Activated T-cell treated with anti-CD3 and anti-CD28 coated beads, Interleukin-2, amount 50 U/mL, for 4 hours (primary cell): ENCODE data around the gene TEX44. TPM values are rescaled to one million over a fixed set of nuclear protein-coding genes. Genes with fewer than 3 reads are reported as not detected.
A peak's percentile ranks its signal among the peaks of the same experiment; 100 is the strongest.

Source experiments
- ATAC-seq, 2 donors: fragments of 200-7000 bp; cut with Tn5 transposase; one replicate each; pipeline ENCODE4 v1.10.0; 2021
- DNase-seq: peaks from one replicate; pipeline ENCODE4 v3.0.0-alpha.2; 2020
- H3K27me3 Mint-ChIP-seq: one replicate; pipeline ENCODE4 v1.8.0; 2021; ENCODE audit warnings: low read depth, mixed read lengths
- H3K36me3 Mint-ChIP-seq: one replicate; pipeline ENCODE4 v1.8.0; 2022; ENCODE audit warnings: mixed read lengths; ENCODE audit not compliant: insufficient read depth
- H3K4me1 Mint-ChIP-seq: one replicate; pipeline ENCODE4 v1.8.0; 2021; ENCODE audit warnings: low read depth, mixed read lengths
- H3K4me3 Mint-ChIP-seq: one replicate; pipeline ENCODE4 v1.8.0; 2021; ENCODE audit warnings: mild to moderate bottlenecking, moderate library complexity, mixed read lengths
- H3K9me3 Mint-ChIP-seq: one replicate; pipeline ENCODE4 v1.8.0; 2021; ENCODE audit warnings: mixed read lengths
- total RNA-seq, 3 donors: library from RNA; stranded (reverse); gene quantifications; one replicate each; pipeline ENCODE4 v1.2.1, GENCODE V29; 2021

Gene TEX44
- total RNA-seq, 3 donors from 2014 or later, result not detected

DNA sequence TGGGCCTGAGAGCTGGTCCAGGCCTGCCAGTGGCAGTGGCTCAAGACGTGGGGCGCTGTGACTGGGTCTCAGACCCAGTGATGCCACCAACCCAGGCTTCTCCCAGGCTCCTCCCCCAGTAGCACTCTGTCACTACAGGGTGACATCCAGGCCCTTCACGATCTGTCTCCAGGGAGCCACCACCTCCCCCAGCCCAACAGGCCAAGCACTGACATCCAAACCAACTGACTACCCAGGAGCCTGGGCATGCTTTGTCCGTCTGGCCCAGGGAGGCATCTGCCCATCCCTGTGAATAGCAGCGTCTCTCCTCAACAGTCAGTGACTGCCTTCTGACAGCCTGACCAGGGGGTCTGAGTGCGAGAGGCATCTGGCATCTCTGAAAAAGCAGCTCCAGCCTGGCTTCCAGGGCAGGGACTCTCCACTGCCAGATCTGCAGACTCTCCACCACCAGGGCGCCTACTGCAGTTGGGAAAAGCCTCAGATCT lies 13.0 kb downstream of the TEX44 start:
- DNase-seq, result no peak

DNA sequence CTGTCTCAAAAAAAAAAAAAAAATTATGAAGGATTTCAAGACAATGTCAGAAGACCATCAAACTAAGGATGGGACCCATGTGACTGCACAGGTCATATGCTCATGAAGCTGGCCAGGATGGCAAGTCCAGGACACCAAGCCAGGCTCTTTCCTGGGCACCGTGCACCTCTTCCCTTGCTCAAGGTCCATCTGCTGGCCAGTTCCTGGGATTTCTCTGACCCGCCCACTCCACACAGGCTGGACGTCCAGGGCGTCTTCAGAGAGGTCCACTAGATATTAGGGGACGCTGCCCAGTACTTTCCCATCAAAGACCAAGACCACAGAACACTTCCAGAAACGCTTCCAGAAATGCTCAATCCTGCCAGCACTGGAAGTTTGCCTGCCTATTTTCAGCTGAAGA lies 14.3 kb downstream of the TEX44 start:
- DNase-seq (no peak), ATAC-seq (no peak)
- H3K27me3 Mint-ChIP-seq, result no peaks in the 10 kb centered on the region
- H3K4me3 Mint-ChIP-seq, result no peak overlapping the region
- H3K4me1 Mint-ChIP-seq, result peaks cover 20% of the 10 kb centered on the region
- no peaks in the 10 kb centered on the region for H3K9me3 Mint-ChIP-seq
- no peaks in the 10 kb centered on the region for H3K36me3 Mint-ChIP-seq

More for the DNA sequence above, 13.0 kb downstream of the TEX44 start:
- no peaks in the 10 kb centered on the region for H3K36me3 Mint-ChIP-seq
- no peak for ATAC-seq
- H3K9me3 Mint-ChIP-seq, result no peaks in the 10 kb centered on the region
- peaks cover 10% of the 10 kb centered on the region for H3K4me1 Mint-ChIP-seq
- peak overlapping the region; percentile 59 for H3K4me3 Mint-ChIP-seq
- H3K27me3 Mint-ChIP-seq, result no peaks in the 10 kb centered on the region

DNA sequence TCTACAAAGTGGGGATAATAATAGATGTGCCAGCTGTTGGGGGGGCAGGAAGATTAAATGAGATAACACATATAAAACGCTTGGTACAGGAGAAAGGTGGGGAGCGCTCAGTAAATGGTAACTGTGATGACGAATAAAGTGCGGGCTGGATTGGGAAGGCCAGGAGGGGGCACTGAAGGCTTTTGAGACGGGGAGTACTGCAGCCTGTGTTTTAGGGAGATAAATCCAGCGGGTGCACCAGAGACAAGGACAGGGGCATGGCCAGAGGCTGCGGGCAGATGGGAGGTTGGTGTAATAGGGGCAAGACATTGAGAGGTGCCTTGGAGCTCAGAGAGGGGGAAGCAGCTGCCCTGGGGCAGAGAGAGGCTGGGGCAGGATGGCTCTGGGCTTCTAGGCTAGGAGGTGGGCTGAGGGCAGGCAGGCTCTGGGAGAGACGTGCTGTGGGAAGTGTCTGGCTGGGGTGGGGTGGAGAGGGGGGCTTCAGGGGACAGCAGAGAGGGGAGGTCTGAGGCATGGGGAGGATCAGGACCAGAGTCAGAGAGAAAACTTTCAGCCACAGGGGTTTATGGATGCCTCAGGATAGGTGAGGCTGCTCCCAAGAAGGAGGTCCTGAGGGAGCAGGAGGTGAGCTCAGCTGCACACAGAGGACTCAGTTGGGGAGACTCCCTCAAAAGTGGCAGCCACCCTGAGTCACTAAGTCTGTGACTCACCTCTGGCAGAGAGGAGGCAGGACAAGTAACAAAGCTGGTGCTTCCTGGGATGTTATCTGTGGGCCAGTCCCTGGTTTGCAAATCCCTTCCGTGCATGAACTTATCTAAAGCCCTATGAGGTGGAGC lies 18.8 kb downstream of the TEX44 start:
- H3K4me3 Mint-ChIP-seq, result peak overlapping the region; percentile 46
- DNase-seq (peak; percentile 43), ATAC-seq (peak; percentile 60 to 62)
- H3K27me3 Mint-ChIP-seq, result no peaks in the 10 kb centered on the region
- H3K9me3 Mint-ChIP-seq, result no peaks in the 10 kb centered on the region
- H3K36me3 Mint-ChIP-seq, result no peaks in the 10 kb centered on the region
- peaks cover 38% of the 10 kb centered on the region for H3K4me1 Mint-ChIP-seq

DNA sequence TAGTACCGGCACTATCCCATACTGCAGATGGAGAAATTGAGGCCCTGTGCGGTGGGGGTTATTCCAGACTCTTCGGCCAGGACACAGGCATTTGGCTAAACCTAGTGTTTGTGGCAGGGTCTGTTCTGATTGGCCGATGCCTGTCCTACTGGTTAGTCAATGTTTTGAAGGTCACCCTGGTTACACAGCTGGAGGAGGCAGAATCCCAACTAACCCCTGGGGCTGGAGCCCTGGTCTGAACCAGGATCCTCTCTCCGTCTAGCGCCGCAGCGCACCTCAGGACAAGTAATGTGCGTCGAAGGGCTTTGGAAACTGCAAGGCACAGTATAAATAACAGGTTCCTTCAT lies 19.4 kb downstream of the TEX44 start:
- DNase-seq (no peak), ATAC-seq (peak in 1 of 2 donors; percentile 0)
- Mint-ChIP-seq H3K4me3 (peak overlapping the region; percentile 46), H3K9me3 (no peaks in the 10 kb centered on the region), H3K36me3 (no peaks in the 10 kb centered on the region), H3K27me3 (no peaks in the 10 kb centered on the region), H3K4me1 (peaks cover 40% of the 10 kb centered on the region)

DNA sequence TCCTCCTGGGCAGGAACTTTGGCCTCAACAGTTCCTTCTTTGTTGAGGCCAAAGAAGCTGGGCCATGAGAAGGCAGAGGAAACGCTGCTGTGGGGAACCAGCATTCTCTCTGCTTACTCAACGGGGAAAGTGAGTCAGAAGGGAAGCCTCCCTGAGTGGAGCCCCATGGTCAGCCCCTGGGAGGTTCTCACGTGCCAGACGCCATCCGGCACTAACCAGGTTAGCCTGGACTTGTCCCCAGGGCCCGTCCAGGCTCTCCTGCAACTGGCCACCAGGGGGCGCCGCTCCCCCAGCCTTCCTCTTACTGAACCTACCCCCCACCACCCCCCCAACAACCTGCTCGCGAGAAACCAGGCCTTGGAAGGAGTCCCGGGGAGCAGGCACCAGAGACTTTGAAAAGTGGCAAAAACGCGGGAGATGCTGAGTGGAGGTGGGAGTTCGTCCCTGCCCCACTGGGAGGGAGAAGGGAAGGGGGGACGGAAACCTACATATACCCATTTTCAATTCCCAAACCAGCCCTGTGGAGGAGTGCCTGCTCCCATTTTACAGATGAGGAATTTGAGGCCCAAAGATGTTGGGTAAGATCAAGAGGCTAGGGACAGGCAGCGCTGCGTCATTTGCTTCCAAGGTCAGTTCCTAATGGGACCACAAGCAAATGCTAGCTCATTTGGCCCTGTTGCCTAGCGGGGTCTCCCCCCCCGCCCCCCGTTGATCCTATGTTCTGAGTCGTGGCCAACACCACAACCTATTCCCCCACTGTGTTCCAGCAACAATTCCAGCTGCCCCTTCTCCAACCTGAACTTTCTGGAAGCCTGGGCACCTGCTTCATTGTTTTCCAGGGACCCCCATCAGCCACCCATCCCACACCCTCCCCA lies 20.0 kb downstream of the TEX44 start:
- ATAC-seq, result peak; percentile 70 to 72
- H3K4me3 Mint-ChIP-seq, result peak overlapping the region; percentile 77
- no peaks in the 10 kb centered on the region for H3K9me3 Mint-ChIP-seq
- H3K27me3 Mint-ChIP-seq, result no peaks in the 10 kb centered on the region
- H3K4me1 Mint-ChIP-seq, result peaks cover 40% of the 10 kb centered on the region
- H3K36me3 Mint-ChIP-seq, result no peaks in the 10 kb centered on the region
- DNase-seq, result peak; percentile 89

DNA sequence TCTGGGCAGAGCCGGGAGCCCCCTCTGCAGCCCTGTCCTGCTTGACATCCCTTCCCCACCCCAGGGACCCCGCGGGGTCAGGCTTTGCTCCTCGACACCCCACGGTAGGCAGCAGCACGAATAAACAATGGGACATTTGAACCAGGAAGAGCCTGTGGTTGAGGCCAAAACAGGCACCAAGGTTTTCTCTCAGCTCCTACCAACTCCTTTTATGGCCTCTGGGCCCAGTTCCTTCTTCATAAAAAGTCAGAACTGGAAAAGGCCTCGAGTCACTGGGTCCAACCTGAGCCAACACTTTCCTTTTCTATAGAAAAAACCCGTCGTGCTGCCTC lies 20.6 kb downstream of the TEX44 start:
- Mint-ChIP-seq H3K9me3 (no peaks in the 10 kb centered on the region), H3K4me1 (peaks cover 40% of the 10 kb centered on the region), H3K4me3 (peak overlapping the region; percentile 77), H3K36me3 (no peaks in the 10 kb centered on the region), H3K27me3 (no peaks in the 10 kb centered on the region)
- no peak for ATAC-seq
- DNase-seq, result no peak

DNA sequence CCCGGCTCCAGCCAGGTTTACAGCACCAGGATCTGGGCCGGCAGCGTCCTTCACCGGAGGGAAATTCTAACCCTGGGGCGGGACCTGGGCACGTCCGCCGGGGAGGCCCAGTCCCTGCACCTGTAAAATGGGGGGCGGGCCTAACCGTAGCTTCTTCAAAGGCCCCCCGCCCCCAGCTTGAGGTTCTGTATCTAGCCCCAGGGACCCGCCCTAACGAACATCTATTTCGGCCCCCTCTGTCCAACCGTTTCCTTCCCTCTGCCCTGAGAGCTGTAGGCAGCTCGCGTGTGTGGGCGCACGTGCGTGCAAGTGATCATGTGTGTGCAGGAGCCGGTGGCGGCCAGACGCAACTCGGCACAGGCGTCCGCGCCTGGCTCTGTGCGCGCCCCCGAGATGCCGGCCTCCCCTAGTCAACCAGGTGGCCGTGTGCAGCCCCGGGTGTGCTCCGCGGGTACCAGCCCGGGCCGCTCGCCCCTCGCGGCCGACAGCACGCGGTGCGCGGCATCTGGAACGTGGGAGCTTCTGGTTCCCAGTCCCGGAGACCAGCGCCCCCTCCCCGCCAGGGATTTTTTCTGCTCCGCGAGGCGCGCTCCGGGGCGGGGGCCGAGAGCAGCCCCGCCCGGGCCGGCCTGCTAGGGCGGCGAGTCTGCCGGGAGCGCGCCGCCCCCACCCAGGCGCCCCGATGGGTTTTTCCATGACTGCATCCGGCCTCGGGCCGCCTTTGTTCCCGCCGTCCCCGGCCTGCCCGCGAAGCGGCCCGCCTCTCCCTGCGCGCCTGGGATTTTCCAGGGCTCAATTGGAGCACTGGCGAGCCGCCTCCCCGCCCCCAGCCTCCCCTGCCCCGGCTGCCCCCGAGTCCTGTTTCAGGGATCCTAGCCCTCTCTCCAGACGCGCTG lies 21.2 kb downstream of the TEX44 start:
- ATAC-seq (peak; percentile 58), DNase-seq (peak; percentile 72)
- peak overlapping the region; percentile 82 for H3K4me3 Mint-ChIP-seq
- peaks cover 40% of the 10 kb centered on the region for H3K4me1 Mint-ChIP-seq
- no peaks in the 10 kb centered on the region for H3K9me3 Mint-ChIP-seq
- no peaks in the 10 kb centered on the region for H3K27me3 Mint-ChIP-seq
- H3K36me3 Mint-ChIP-seq, result no peaks in the 10 kb centered on the region

DNA sequence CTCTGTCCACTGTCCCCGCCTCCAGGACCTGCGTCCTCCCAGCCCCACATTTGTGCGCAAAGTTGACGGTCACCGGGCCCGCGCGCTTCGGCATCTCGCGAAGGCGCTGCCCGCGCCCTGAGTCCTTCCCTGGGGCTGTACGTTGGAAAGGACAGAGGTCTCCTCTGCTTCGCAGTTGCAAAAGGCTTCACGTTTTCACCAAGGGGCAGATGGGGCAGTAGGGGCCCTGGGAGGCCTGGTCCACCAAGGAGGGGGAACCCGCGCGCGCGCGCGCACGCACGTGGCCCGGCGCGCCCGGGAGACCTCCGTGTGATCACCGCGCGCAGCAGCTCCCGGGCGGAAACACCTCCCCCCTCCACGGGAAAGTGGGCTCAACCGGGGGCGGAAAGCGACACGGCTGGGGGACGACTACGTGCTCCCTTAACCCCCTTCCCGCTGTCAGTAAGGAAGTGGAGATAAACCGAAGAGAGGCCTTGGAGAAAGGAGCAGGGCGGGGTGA lies 21.9 kb downstream of the TEX44 start:
- DNase-seq, result peak; percentile 44
- no peak for ATAC-seq
- Mint-ChIP-seq H3K9me3 (no peaks in the 10 kb centered on the region), H3K4me1 (peaks cover 40% of the 10 kb centered on the region), H3K27me3 (no peaks in the 10 kb centered on the region), H3K4me3 (peak overlapping the region; percentile 82), H3K36me3 (no peaks in the 10 kb centered on the region)

DNA sequence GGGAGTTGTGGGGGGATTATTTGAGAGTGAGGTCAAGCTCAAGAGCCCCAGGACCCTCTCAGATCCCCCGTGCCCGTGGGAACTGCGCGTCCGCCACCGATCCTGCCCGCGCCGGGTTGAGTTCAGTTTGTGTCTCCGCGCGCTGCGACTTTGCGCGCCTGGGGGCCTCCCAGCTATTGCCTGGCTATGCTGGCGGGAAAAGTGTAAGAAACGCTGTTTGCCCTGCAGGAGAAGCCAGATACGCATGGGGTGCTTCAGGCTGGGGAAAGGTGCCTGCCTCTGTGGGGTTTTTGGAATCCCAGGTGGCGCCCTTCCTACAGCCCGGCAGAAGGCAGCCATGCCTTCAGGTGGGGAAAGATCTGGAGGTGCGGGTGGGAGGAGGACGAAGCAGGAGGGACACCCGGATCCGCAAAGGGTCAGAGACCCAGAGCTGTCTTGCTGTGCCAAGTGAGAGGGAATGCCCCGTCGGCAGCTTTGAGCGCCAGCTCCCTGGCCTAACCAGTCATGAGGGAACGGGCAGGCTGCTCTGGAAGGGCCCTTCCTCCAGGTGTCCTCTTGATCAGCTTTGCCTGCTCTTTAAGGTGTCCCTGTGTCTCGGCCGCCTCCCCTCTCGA lies 22.5 kb downstream of the TEX44 start:
- no peak for DNase-seq
- Mint-ChIP-seq H3K27me3 (no peaks in the 10 kb centered on the region), H3K4me1 (peaks cover 40% of the 10 kb centered on the region), H3K9me3 (no peaks in the 10 kb centered on the region), H3K4me3 (peak overlapping the region; percentile 82), H3K36me3 (no peaks in the 10 kb centered on the region)
- ATAC-seq, result no peak

DNA sequence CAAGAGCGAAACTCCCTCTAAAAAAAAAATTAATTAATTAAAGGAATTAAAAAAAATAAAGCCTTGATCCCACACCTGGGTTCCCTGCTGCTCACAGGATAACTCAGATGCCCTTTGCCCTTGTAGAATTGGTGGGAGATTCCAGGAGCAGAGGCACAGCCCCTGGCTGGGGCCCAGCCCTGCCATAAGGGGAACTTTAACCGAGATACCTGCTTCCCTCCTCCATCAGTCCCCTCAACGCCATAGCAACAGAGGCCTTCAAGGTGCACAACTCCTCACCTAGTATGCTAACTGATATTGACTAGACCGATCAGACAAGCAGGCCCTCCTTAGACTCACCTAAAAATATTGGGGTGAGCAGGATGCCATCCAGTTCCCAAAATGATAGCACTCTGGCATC lies 23.6 kb downstream of the TEX44 start:
- DNase-seq (no peak), ATAC-seq (no peak)
- Mint-ChIP-seq H3K9me3 (no peaks in the 10 kb centered on the region), H3K4me3 (peak overlapping the region; percentile 4), H3K36me3 (no peaks in the 10 kb centered on the region), H3K4me1 (peaks cover 36% of the 10 kb centered on the region), H3K27me3 (no peaks in the 10 kb centered on the region)

DNA sequence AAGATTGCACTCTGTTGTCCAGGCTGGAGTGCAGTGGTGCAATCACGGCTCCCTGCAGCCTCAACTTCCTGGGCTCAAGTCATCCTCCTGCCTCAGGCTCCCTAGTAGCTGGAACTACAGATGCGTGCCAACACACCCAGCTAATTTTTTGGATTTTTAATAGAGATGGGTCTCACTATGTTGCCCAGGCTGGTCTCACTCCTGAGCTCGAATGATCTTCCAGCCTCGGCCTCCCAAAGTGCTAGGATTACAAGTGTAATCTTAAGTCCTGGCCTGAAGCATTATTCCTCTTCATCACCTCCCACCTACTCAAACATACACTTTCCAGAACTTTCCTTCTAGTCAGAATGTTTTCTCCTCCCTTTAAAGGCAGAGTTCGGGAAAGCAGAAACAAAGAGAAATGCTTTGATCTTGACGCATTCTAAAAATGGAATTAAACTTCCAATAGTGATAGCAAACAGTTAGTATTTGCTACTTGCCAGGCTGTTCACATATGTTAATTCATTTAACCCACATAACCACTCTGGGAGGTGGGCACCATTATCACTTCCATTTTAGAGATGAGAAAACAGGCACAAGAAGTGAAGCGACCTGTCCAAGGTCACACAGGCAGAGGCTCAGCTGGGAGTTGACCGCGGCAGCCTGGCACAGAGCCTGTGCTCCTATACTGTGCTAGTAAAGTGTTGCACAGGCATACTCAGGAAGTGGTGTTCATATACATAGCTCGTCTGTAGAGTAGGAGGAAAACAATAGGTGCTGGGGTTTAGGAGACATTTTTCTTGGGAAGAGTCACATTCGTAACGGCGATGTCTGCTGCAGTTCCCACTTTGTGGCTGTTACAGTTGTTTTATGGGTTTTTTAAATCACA lies 24.6 kb downstream of the TEX44 start:
- no peak overlapping the region for H3K4me3 Mint-ChIP-seq
- no peaks in the 10 kb centered on the region for H3K27me3 Mint-ChIP-seq
- ATAC-seq, result no peak
- no peaks in the 10 kb centered on the region for H3K36me3 Mint-ChIP-seq
- no peak for DNase-seq
- H3K4me1 Mint-ChIP-seq, result peaks cover 29% of the 10 kb centered on the region
- H3K9me3 Mint-ChIP-seq, result no peaks in the 10 kb centered on the region

DNA sequence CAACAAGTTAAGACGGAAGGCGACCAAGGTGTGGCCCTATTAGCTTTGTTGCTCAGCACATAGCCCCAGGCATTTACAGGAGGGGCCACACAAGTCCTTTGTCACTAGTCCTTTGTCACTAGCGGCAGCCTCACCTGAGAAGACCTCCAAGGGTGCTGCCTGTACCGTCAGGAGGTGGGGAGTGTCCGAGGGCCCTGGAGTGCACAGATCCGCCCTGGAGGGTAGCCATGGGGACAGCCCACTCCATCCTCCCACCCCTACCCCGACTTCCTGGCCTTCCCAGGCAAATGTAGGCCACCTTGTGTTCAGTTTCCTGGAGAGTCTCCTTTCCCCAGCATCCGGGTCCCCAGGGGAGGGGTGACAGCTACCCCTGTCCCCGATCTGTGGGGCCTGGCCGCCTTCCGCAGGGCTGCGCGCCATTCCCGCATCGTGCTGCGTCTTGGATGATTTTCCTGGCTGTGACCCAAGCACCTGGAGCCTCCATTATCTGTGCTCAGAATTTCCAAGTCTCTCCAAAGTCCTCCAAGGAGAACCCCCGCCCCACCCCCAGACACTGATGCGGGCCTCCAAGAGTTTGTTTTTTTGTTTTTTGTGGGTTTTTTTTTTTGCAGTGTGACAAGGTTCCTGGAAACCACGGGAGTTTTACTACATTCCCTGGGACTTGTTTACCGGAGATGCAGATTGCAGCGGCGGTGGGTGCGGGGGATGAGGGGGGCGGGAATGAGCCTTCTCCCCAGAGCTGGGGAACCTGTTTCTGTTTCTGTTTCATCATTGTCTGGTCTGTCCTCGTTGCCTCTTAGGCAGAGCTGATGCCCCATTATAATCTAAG lies 28.6 kb downstream of the TEX44 start:
- Mint-ChIP-seq H3K27me3 (no peaks in the 10 kb centered on the region), H3K4me3 (no peak overlapping the region), H3K9me3 (no peaks in the 10 kb centered on the region), H3K4me1 (peaks cover 7% of the 10 kb centered on the region), H3K36me3 (no peaks in the 10 kb centered on the region)
- DNase-seq (no peak), ATAC-seq (peak; percentile 43 to 56)
